ES-I3 (cell line): ENCODE data around the gene ZIC1.

ENCODE experiments used
- H3K36me3 ChIP-seq: 2 replicates; pipeline ENCODE4 v1.6.1; 2013; ENCODE audit warnings: mild to moderate bottlenecking, low read length, control low read depth, moderate library complexity; ENCODE audit not compliant: insufficient read depth
- H3K4me1 ChIP-seq: 2 replicates; pipeline ENCODE4 v1.6.1; 2013; ENCODE audit warnings: mild to moderate bottlenecking, control low read depth, low read length; ENCODE audit not compliant: insufficient read depth
- H3K9ac ChIP-seq: 2 replicates; pipeline ENCODE4 v1.6.1; 2013; ENCODE audit warnings: low read depth, mild to moderate bottlenecking, low read length, moderate library complexity
- H3K9me3 ChIP-seq: 2 replicates; pipeline ENCODE4 v1.6.1; 2013; ENCODE audit warnings: mild to moderate bottlenecking, low read length, moderate library complexity; ENCODE audit not compliant: control insufficient read depth, insufficient read depth

The ZIC1 gene

GRCh38 chr3:147396712-147397046 lies 12.5 kb upstream of the ZIC1 start:
- Histone ChIP-seq H3K9ac (peak overlapping the region; percentile 16; the same call in 1 of the 2 replicates), H3K36me3 (no peaks in the 10 kb centered on the region), H3K9me3 (no peaks in the 10 kb centered on the region), H3K4me1 (peaks cover 14% of the 10 kb centered on the region)

- peaks cover 17% of the 10 kb centered on the region for H3K4me1 ChIP-seq
- H3K9ac ChIP-seq: peak overlapping the region; percentile 44; the same call in 1 of the 2 replicates
- no peaks in the 10 kb centered on the region for H3K36me3 ChIP-seq
- H3K9me3 ChIP-seq: no peaks in the 10 kb centered on the region
These were observed 11.8 kb upstream of the ZIC1 start for GRCh38 chr3:147397155-147397874.

- Histone ChIP-seq H3K9me3 (no peaks in the 10 kb centered on the region), H3K36me3 (no peaks in the 10 kb centered on the region), H3K4me1 (peaks cover 21% of the 10 kb centered on the region), H3K9ac (peak overlapping the region; percentile 44; the same call in 1 of the 2 replicates)
These were observed 11.0 kb upstream of the ZIC1 start for GRCh38 chr3:147397875-147398812.

GRCh38 chr3:147398813-147399534 lies 10.2 kb upstream of the ZIC1 start:
- Histone ChIP-seq H3K4me1 (peaks cover 21% of the 10 kb centered on the region), H3K36me3 (no peaks in the 10 kb centered on the region)

GRCh38 chr3:147400111-147400510 lies 9.1 kb upstream of the ZIC1 start:
- Histone ChIP-seq H3K36me3 (no peaks in the 10 kb centered on the region), H3K4me1 (peaks cover 23% of the 10 kb centered on the region), H3K9me3 (no peaks in the 10 kb centered on the region), H3K9ac (no peak overlapping the region)

More at GRCh38 chr3:147398813-147399534, 10.2 kb upstream of the ZIC1 start:
- Histone ChIP-seq H3K9me3 (no peaks in the 10 kb centered on the region), H3K9ac (no peak overlapping the region; the same call in 1 of the 2 replicates)

GRCh38 chr3:147400999-147401398 lies 8.2 kb upstream of the ZIC1 start:
- Histone ChIP-seq H3K9me3 (no peaks in the 10 kb centered on the region), H3K36me3 (no peaks in the 10 kb centered on the region), H3K9ac (no peak overlapping the region), H3K4me1 (peaks cover 28% of the 10 kb centered on the region)

- Histone ChIP-seq H3K9ac (no peak overlapping the region), H3K4me1 (peaks cover 29% of the 10 kb centered on the region), H3K36me3 (no peaks in the 10 kb centered on the region), H3K9me3 (no peaks in the 10 kb centered on the region)
These were observed 7.7 kb upstream of the ZIC1 start for GRCh38 chr3:147401421-147401820.

- Histone ChIP-seq H3K9me3 (no peaks in the 10 kb centered on the region), H3K9ac (no peak overlapping the region), H3K36me3 (no peaks in the 10 kb centered on the region), H3K4me1 (peaks cover 35% of the 10 kb centered on the region)
These were observed 7.0 kb upstream of the ZIC1 start for GRCh38 chr3:147402159-147402558.

- peaks cover 46% of the 10 kb centered on the region for H3K4me1 ChIP-seq
- H3K36me3 ChIP-seq: no peaks in the 10 kb centered on the region
- H3K9me3 ChIP-seq: no peaks in the 10 kb centered on the region
- H3K9ac ChIP-seq: no peak overlapping the region
These were observed 5.7 kb upstream of the ZIC1 start for GRCh38 chr3:147403511-147403910.

GRCh38 chr3:147404000-147404799 lies 5.0 kb upstream of the ZIC1 start:
- no peak overlapping the region for H3K9ac ChIP-seq
- peaks cover 43% of the 10 kb centered on the region for H3K4me1 ChIP-seq

GRCh38 chr3:147404800-147405230 lies 4.3 kb upstream of the ZIC1 start:
- 0 out of 2 replicates have a peak overlapping the region, but pooled peaks have one; percentile 8 for H3K9ac ChIP-seq
- peaks cover 42% of the 10 kb centered on the region for H3K4me1 ChIP-seq
- H3K9me3 ChIP-seq: no peaks in the 10 kb centered on the region
- no peaks in the 10 kb centered on the region for H3K36me3 ChIP-seq

More at GRCh38 chr3:147404000-147404799, 5.0 kb upstream of the ZIC1 start:
- H3K9me3 ChIP-seq: no peaks in the 10 kb centered on the region
- H3K36me3 ChIP-seq: no peaks in the 10 kb centered on the region

- H3K9ac ChIP-seq: peak overlapping the region; percentile 8; the same call in 1 of the 2 replicates
- no peaks in the 10 kb centered on the region for H3K36me3 ChIP-seq
- H3K9me3 ChIP-seq: no peaks in the 10 kb centered on the region
- H3K4me1 ChIP-seq: peaks cover 42% of the 10 kb centered on the region
These were observed 3.7 kb upstream of the ZIC1 start for GRCh38 chr3:147405231-147406027.
